T-helper 2 cell treated with Interferon-gamma antibody and Interleukin-4, amounts not matched to agents 5 μg/mL and 100 μg/mL, for 36 hours (primary cell): ENCODE data around the gene DLL1.

Source experiments
- DNase-seq: peaks from one replicate; pipeline ENCODE4 v3.0.0; 2021; ENCODE audit warnings: low spot score
- H3K27ac Mint-ChIP-seq: one replicate; pipeline ENCODE4 v1.8.0; 2021; ENCODE audit warnings: mild to moderate bottlenecking, mixed read lengths
- H3K27me3 Mint-ChIP-seq: one replicate; pipeline ENCODE4 v1.8.0; 2021; ENCODE audit warnings: low read depth, mixed read lengths
- H3K36me3 Mint-ChIP-seq: one replicate; pipeline ENCODE4 v1.8.0; 2021; ENCODE audit warnings: low read depth, mixed read lengths
- H3K4me1 Mint-ChIP-seq: one replicate; pipeline ENCODE4 v1.8.0; 2021; ENCODE audit warnings: low read depth, mixed read lengths
- H3K4me3 Mint-ChIP-seq: one replicate; pipeline ENCODE4 v1.8.0; 2022; ENCODE audit warnings: mild to moderate bottlenecking, moderate library complexity, mixed read lengths
- H3K9me3 Mint-ChIP-seq: one replicate; pipeline ENCODE4 v1.8.0; 2021; ENCODE audit warnings: mixed read lengths

The DLL1 gene

GRCh38 chr6:170291271-170292110 is 613 bp upstream of the DLL1 start:
- peak overlapping the region; percentile 73 for H3K4me3 Mint-ChIP-seq
- peaks cover 73% of the 10 kb centered on the region for H3K27me3 Mint-ChIP-seq
- DNase-seq: no peak
- H3K9me3 Mint-ChIP-seq: no peaks in the 10 kb centered on the region
- H3K4me1 Mint-ChIP-seq: peaks cover 26% of the 10 kb centered on the region
- H3K27ac Mint-ChIP-seq: peak overlapping the region; percentile 65
- H3K36me3 Mint-ChIP-seq: peaks cover 1% of the 10 kb centered on the region

DNA sequence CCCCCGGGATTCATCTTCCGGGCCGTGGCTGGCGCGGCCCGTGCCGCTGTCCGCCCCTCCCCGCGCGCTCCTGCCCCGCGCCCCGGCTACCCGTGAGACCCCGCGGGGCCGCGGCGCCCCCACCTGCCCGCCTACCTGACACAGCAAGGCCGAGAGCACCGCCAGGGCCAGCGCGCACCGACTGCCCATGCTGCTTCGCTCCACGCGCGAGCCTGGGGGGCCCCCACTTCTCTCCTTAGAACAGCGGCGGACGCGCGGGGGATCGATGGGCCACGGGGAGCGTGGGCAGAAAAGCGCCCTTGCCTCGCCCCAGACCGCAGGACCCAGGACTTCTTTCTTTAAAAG is 955 bp downstream of the DLL1 start:
- Mint-ChIP-seq H3K4me1 (peaks cover 26% of the 10 kb centered on the region), H3K27ac (no peak overlapping the region), H3K4me3 (peak overlapping the region; percentile 80), H3K27me3 (peaks cover 75% of the 10 kb centered on the region), H3K9me3 (no peaks in the 10 kb centered on the region), H3K36me3 (peaks cover 1% of the 10 kb centered on the region)
- no peak for DNase-seq

- DNase-seq: no peak
- Mint-ChIP-seq H3K4me3 (peak overlapping the region; percentile 81), H3K27me3 (peaks cover 73% of the 10 kb centered on the region), H3K9me3 (no peaks in the 10 kb centered on the region), H3K27ac (no peak overlapping the region), H3K4me1 (peaks cover 26% of the 10 kb centered on the region), H3K36me3 (peaks cover 1% of the 10 kb centered on the region)
These were observed 1.5 kb downstream of the DLL1 start for GRCh38 chr6:170289180-170289931.

GRCh38 chr6:170288852-170289179 is 2.1 kb downstream of the DLL1 start:
- peak overlapping the region; percentile 13 for H3K27ac Mint-ChIP-seq
- H3K27me3 Mint-ChIP-seq: peaks cover 67% of the 10 kb centered on the region
- peaks cover 26% of the 10 kb centered on the region for H3K4me1 Mint-ChIP-seq
- no peak for DNase-seq
- H3K9me3 Mint-ChIP-seq: no peaks in the 10 kb centered on the region
- peaks cover 1% of the 10 kb centered on the region for H3K36me3 Mint-ChIP-seq
- peak overlapping the region; percentile 81 for H3K4me3 Mint-ChIP-seq

- Mint-ChIP-seq H3K9me3 (no peaks in the 10 kb centered on the region), H3K4me1 (peaks cover 21% of the 10 kb centered on the region), H3K27ac (no peak overlapping the region), H3K36me3 (peaks cover 1% of the 10 kb centered on the region), H3K4me3 (peak overlapping the region; percentile 81), H3K27me3 (peaks cover 61% of the 10 kb centered on the region)
- DNase-seq: no peak
These were observed 2.7 kb downstream of the DLL1 start for GRCh38 chr6:170288091-170288631.

- DNase-seq: no peak
- Mint-ChIP-seq H3K27ac (no peak overlapping the region), H3K27me3 (peaks cover 54% of the 10 kb centered on the region), H3K36me3 (peaks cover 1% of the 10 kb centered on the region), H3K4me3 (no peak overlapping the region), H3K4me1 (peaks cover 18% of the 10 kb centered on the region), H3K9me3 (no peaks in the 10 kb centered on the region)
These were observed 3.5 kb downstream of the DLL1 start for GRCh38 chr6:170287371-170287876.

GRCh38 chr6:170286934-170287265 is 4.0 kb downstream of the DLL1 start:
- Mint-ChIP-seq H3K27me3 (peaks cover 48% of the 10 kb centered on the region), H3K4me3 (no peak overlapping the region), H3K36me3 (peaks cover 1% of the 10 kb centered on the region), H3K9me3 (no peaks in the 10 kb centered on the region), H3K4me1 (peaks cover 12% of the 10 kb centered on the region), H3K27ac (no peak overlapping the region)
- no peak for DNase-seq

- Mint-ChIP-seq H3K36me3 (no peaks in the 10 kb centered on the region), H3K9me3 (no peaks in the 10 kb centered on the region), H3K4me1 (peaks cover 10% of the 10 kb centered on the region), H3K4me3 (no peak overlapping the region), H3K27me3 (peaks cover 46% of the 10 kb centered on the region), H3K27ac (no peak overlapping the region)
- no peak for DNase-seq
These were observed 4.5 kb downstream of the DLL1 start for GRCh38 chr6:170286246-170286933.

DNA sequence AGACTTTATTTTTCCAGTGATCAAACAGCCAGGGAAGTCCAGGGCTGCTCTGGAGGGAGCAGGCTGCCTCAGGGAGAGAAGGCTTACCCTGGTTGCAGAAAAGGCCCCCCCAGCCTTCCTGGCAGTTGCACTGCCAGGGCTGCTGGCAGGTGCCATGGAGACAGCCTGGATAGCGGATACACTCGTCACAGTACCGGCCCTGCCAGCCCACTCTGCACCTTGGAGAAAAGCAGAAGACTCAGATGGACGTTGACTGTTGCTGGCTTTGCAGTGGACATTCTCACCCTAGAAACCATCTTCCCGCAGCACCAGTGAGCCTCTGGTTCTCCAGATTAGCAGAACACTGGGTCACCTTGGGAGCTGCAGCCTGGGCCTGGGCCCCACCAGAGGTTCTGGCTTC is 5.4 kb downstream of the DLL1 start:
- H3K36me3 Mint-ChIP-seq: no peaks in the 10 kb centered on the region
- H3K4me1 Mint-ChIP-seq: peaks cover 10% of the 10 kb centered on the region
- no peak overlapping the region for H3K27ac Mint-ChIP-seq
- no peak overlapping the region for H3K4me3 Mint-ChIP-seq
- no peak for DNase-seq
- peaks cover 48% of the 10 kb centered on the region for H3K27me3 Mint-ChIP-seq
- no peaks in the 10 kb centered on the region for H3K9me3 Mint-ChIP-seq

DNA sequence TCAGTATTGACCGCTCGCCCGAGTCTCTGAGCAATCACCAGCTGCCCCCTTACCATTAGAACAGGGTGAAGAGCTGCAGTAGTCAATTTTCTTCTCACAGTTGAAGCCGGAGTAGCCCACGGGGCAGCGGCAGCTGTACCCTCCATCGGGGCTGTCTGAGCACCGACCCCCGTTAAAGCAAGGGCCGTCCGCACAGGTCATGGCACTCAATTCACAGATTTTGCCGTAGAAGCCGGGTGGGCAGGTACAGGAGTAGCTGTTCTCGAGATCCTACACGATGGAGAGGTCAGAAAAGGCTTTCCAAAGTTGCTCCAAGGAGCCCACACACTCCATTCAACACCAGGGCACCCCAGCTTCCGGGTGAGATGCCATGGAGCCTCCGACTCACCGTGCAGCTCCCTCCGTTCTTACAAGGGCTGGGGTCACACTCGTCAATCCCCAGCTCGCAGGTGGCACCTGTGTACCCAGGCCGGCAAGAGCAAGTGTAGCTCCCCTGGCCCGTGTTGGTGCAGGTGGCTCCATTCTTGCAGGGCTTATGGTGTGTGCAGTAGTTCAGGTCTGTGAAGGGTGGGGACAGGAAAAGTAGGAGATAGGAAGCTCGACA is 5.9 kb downstream of the DLL1 start:
- H3K36me3 Mint-ChIP-seq: no peaks in the 10 kb centered on the region
- H3K9me3 Mint-ChIP-seq: no peaks in the 10 kb centered on the region
- peaks cover 6% of the 10 kb centered on the region for H3K4me1 Mint-ChIP-seq
- no peak overlapping the region for H3K4me3 Mint-ChIP-seq
- no peak for DNase-seq
- peaks cover 46% of the 10 kb centered on the region for H3K27me3 Mint-ChIP-seq
- no peak overlapping the region for H3K27ac Mint-ChIP-seq

GRCh38 chr6:170284126-170284773 is 6.6 kb downstream of the DLL1 start:
- Mint-ChIP-seq H3K4me1 (peaks cover 6% of the 10 kb centered on the region), H3K27me3 (peaks cover 53% of the 10 kb centered on the region), H3K4me3 (no peak overlapping the region), H3K27ac (no peak overlapping the region), H3K9me3 (no peaks in the 10 kb centered on the region), H3K36me3 (no peaks in the 10 kb centered on the region)
- DNase-seq: no peak

GRCh38 chr6:170283212-170284081 is 7.4 kb downstream of the DLL1 start:
- Mint-ChIP-seq H3K27me3 (peaks cover 54% of the 10 kb centered on the region), H3K4me3 (no peak overlapping the region), H3K36me3 (no peaks in the 10 kb centered on the region), H3K27ac (no peak overlapping the region), H3K9me3 (no peaks in the 10 kb centered on the region), H3K4me1 (peaks cover 7% of the 10 kb centered on the region)
- no peak for DNase-seq
